DOHH2 (cell line): ENCODE data around the gene HNRNPU.

Experiments used
- H3F3A ChIP-seq: fragments of 200-600 bp; sonication (generic), shearing (Covaris generic); 2 replicates; pipeline ENCODE4 v1.6.0; 2016; ENCODE audit warnings: antibody characterized with exemption, mild to moderate bottlenecking; ENCODE audit not compliant: control insufficient read depth, insufficient read depth
- H3K27ac ChIP-seq: fragments of 200-600 bp; sonication (generic); 2 replicates; pipeline ENCODE4 v1.5.1; 2014; ENCODE audit warnings: low read depth, mild to moderate bottlenecking, low read length, moderate library complexity
- H3K27me3 ChIP-seq: fragments of 200-600 bp; sonication (generic); 2 replicates; pipeline ENCODE4 v1.6.1; 2014; ENCODE audit warnings: mild to moderate bottlenecking, low read length, mixed read lengths; ENCODE audit not compliant: control insufficient read depth
- H3K36me3 ChIP-seq: fragments of 200-600 bp; sonication (generic); 2 replicates; pipeline ENCODE4 v1.6.1; 2014; ENCODE audit warnings: mild to moderate bottlenecking, low read length, moderate library complexity, mixed read lengths; ENCODE audit not compliant: control insufficient read depth
- H3K4me1 ChIP-seq: fragments of 200-600 bp; sonication (generic); 2 replicates; pipeline ENCODE4 v1.6.1; 2014; ENCODE audit warnings: mild to moderate bottlenecking, low read length, mixed read lengths; ENCODE audit not compliant: control insufficient read depth
- H3K4me2 ChIP-seq: fragments of 200-600 bp; sonication (generic); 2 replicates; pipeline ENCODE4 v1.6.0; 2014; ENCODE audit warnings: mild to moderate bottlenecking, low read length, moderate library complexity
- H3K4me3 ChIP-seq: fragments of 200-600 bp; sonication (generic); 2 replicates; pipeline ENCODE4 v1.5.1; 2014; ENCODE audit warnings: mild to moderate bottlenecking, low read length, mixed read lengths
- H3K79me2 ChIP-seq: fragments of 200-600 bp; sonication (generic); 2 replicates; pipeline ENCODE4 v1.6.1; 2014; ENCODE audit warnings: mild to moderate bottlenecking, low read length, mixed read lengths; ENCODE audit not compliant: control insufficient read depth
- H3K9me2 ChIP-seq: fragments of 200-600 bp; sonication (generic); replicated peaks from 2 replicates; pipeline ENCODE4 v1.6.1; 2014; ENCODE audit warnings: mild to moderate bottlenecking, low read length, mixed read lengths; ENCODE audit not compliant: control insufficient read depth
- H3K9me3 ChIP-seq: fragments of 200-600 bp; sonication (generic); 2 replicates; pipeline ENCODE4 v1.6.1; 2014; ENCODE audit warnings: antibody characterized with exemption, low read length, mixed read lengths; ENCODE audit not compliant: control insufficient read depth, insufficient read depth
- H4K20me1 ChIP-seq: fragments of 200-600 bp; sonication (generic); 2 replicates; pipeline ENCODE4 v1.6.0; 2014; ENCODE audit warnings: low read depth, mild to moderate bottlenecking, antibody characterized with exemption, low read length, moderate library complexity; ENCODE audit not compliant: control insufficient read depth, insufficient read depth
- CTCF ChIP-seq: fragments of 200-600 bp; sonication (generic); IDR thresholded peaks from one replicate; pipeline ENCODE4 v1.5.1; 2014; ENCODE audit warnings: antibody characterized with exemption, mild to moderate bottlenecking, low read depth, low read length; ENCODE audit not compliant: poor library complexity, severe bottlenecking
- EZH2phosphoT487 ChIP-seq: fragments of 200-600 bp; sonication (generic); IDR thresholded peaks from 2 replicates; pipeline ENCODE4 v1.6.1; 2017; ENCODE audit warnings: borderline replicate concordance, mild to moderate bottlenecking, antibody characterized with exemption, low read length, moderate library complexity, mixed read lengths

HNRNPU gene

GRCh38 chr1:244864253-244865027 is at the start of gene HNRNPU:
Gene HNRNPU, minus strand, starts transcription at chr1:244864543. Its CDS starts 236 bp downstream, at chr1:244864307.
- H3K4me1 ChIP-seq = peaks cover 46% of the 10 kb centered on the region
- no peaks in the 10 kb centered on the region for H3K9me3 ChIP-seq
- H3K4me2 ChIP-seq = peak within 1 kb of the TSS; percentile 67
- H3K9me2 ChIP-seq = no peaks in the 10 kb centered on the region
- H3K27me3 ChIP-seq = peaks cover 4% of the 10 kb centered on the region; the same call in 1 of the 2 replicates
- peak within 1 kb of the TSS; percentile 85 for H3K27ac ChIP-seq
- peak within 1 kb of the TSS; percentile 99 for H3K4me3 ChIP-seq
- H3K79me2 ChIP-seq = peaks cover 64% of the 10 kb centered on the region
- H3K36me3 ChIP-seq = peaks cover 46% of the 10 kb centered on the region
- peaks cover 32% of the 10 kb centered on the region for H3F3A ChIP-seq
- H4K20me1 ChIP-seq = peaks cover 34% of the 10 kb centered on the region
- TF ChIP-seq CTCF = no peak
- no peak for TF ChIP-seq EZH2phosphoT487

GRCh38 chr1:244913806-244914205 is 49.5 kb upstream of the HNRNPU start:
- H3K36me3 ChIP-seq = no peaks in the 10 kb centered on the region
- TF ChIP-seq CTCF (no peak), EZH2phosphoT487 (no peak)

GRCh38 chr1:244904119-244904518 is 39.8 kb upstream of the HNRNPU start:
- no peak for TF ChIP-seq EZH2phosphoT487
- no peak for TF ChIP-seq CTCF
- Histone ChIP-seq H4K20me1 (no peaks in the 10 kb centered on the region), H3K79me2 (no peaks in the 10 kb centered on the region), H3K9me3 (no peaks in the 10 kb centered on the region), H3F3A (no peaks in the 10 kb centered on the region), H3K4me1 (peaks cover 4% of the 10 kb centered on the region; the same call in 1 of the 2 replicates), H3K9me2 (no peaks in the 10 kb centered on the region), H3K4me3 (no peak overlapping the region), H3K27ac (no peak overlapping the region), H3K27me3 (no peaks in the 10 kb centered on the region), H3K4me2 (no peak overlapping the region), H3K36me3 (no peaks in the 10 kb centered on the region)

More at GRCh38 chr1:244913806-244914205, 49.5 kb upstream of the HNRNPU start:
- Histone ChIP-seq H3K9me3 (no peaks in the 10 kb centered on the region), H3K27ac (no peak overlapping the region), H3K79me2 (no peaks in the 10 kb centered on the region), H3K27me3 (no peaks in the 10 kb centered on the region), H3K4me1 (peaks cover 6% of the 10 kb centered on the region), H3F3A (peaks cover 11% of the 10 kb centered on the region; the same call in 1 of the 2 replicates), H3K4me2 (no peak overlapping the region), H4K20me1 (no peaks in the 10 kb centered on the region), H3K9me2 (no peaks in the 10 kb centered on the region), H3K4me3 (no peak overlapping the region)
